PC-9 (cell line): ENCODE data around the gene OR52N4. TPM values are rescaled to one million over a fixed set of nuclear protein-coding genes. Genes with fewer than 3 reads are reported as not detected.

Experiments used
- BruUV-seq: library from RNA; stranded (reverse); fragments of 400-500 nt; replicated peaks from 2 replicates; lab custom pipeline; 2021; lab: Mats Ljungman, UMichigan
- CTCF ChIA-PET: fragments of 300-600 bp; sonication (Branson Sonifier 250); formaldehyde crosslinking; loops from one replicate; lab custom pipeline; 2022; ENCODE audit warnings: antibody characterized with exemption; lab: Charles Lee
- POLR2A ChIA-PET: fragments of 300-600 bp; sonication (Branson Sonifier 250); formaldehyde crosslinking; loops from one replicate; lab custom pipeline; 2022; ENCODE audit warnings: antibody characterized with exemption; ENCODE audit not compliant: unreplicated experiment; lab: Charles Lee
- DNase-seq, 2 experiments: peaks; one replicate each; pipeline versions ENCODE4 v3.0.0 to v3.0.0-alpha.2; 2015 to 2022; ENCODE audit warnings: mixed read lengths in 1 of 2
- H2AFZ ChIP-seq: fragments of 200-600 bp; sonication (generic); 2 replicates; pipeline ENCODE4 v1.8.1; 2017; ENCODE audit warnings: antibody characterized with exemption
- H3F3A ChIP-seq: fragments of 200-600 bp; sonication (generic); 2 replicates; pipeline ENCODE4 v1.8.1; 2017; ENCODE audit warnings: antibody characterized with exemption, mild to moderate bottlenecking, low read depth; ENCODE audit not compliant: insufficient read depth
- H3K27ac ChIP-seq: fragments of 200-600 bp; sonication (generic); 2 replicates; pipeline ENCODE4 v1.6.1; 2016; ENCODE audit warnings: mixed run types
- H3K27me3 ChIP-seq: fragments of 200-600 bp; sonication (generic); 2 replicates; pipeline ENCODE4 v1.6.1; 2016; ENCODE audit warnings: low read depth, mixed run types; ENCODE audit not compliant: insufficient read depth
- H3K36me3 ChIP-seq: fragments of 200-600 bp; sonication (generic); 2 replicates; pipeline ENCODE4 v1.6.1; 2016; ENCODE audit warnings: low read depth, mixed run types
- H3K4me1 ChIP-seq: fragments of 200-600 bp; sonication (generic); replicated peaks from 2 replicates; pipeline ENCODE4 v1.6.1; 2016; ENCODE audit warnings: mixed run types; ENCODE audit not compliant: insufficient read depth
- H3K4me2 ChIP-seq: fragments of 200-600 bp; sonication (generic); 2 replicates; pipeline ENCODE4 v1.6.1; 2017; ENCODE audit warnings: mixed run types
- H3K4me3 ChIP-seq: fragments of 200-600 bp; sonication (generic); 2 replicates; pipeline ENCODE4 v1.6.1; 2016; ENCODE audit warnings: mixed run types
- H3K79me2 ChIP-seq: fragments of 200-600 bp; sonication (generic); 2 replicates; pipeline ENCODE4 v1.6.1; 2017; ENCODE audit warnings: low read depth, mixed run types
- H3K9me2 ChIP-seq: fragments of 200-600 bp; sonication (generic); 2 replicates; pipeline ENCODE4 v1.8.1; 2017; ENCODE audit warnings: mild to moderate bottlenecking; ENCODE audit not compliant: insufficient read depth
- H3K9me3 ChIP-seq: fragments of 200-600 bp; sonication (generic); 2 replicates; pipeline ENCODE4 v1.8.1; 2016; ENCODE audit warnings: low read depth; ENCODE audit not compliant: insufficient read depth
- H4K20me1 ChIP-seq: fragments of 200-600 bp; sonication (generic); 2 replicates; pipeline ENCODE4 v1.8.1; 2017; ENCODE audit not compliant: insufficient read depth
- CTCF ChIP-seq: fragments of 200-600 bp; sonication (generic); conservative IDR thresholded peaks from 2 replicates; pipeline ENCODE4 v1.6.1; 2017; ENCODE audit warnings: mixed run types, antibody characterized with exemption, mild to moderate bottlenecking, moderate library complexity
- EZH2 ChIP-seq: fragments of 200-600 bp; sonication (generic); IDR thresholded peaks from 2 replicates; pipeline ENCODE4 v1.8.0; 2017; ENCODE audit warnings: antibody characterized with exemption, low read depth
- intact Hi-C: fragments of 100-400 bp; cut with micrococcal nuclease; formaldehyde crosslinking; loops from one replicate; pipeline ENCODE4 v1.10.0; 2022; ENCODE audit not compliant: unreplicated experiment
- total RNA-seq: library from RNA; stranded (reverse); gene quantifications from 2 replicates; pipeline ENCODE4 v1.2.3, GENCODE V29; 2021

Gene OR52N4
- total RNA-seq, 1 experiment from 2014 or later = not detected

DNA sequence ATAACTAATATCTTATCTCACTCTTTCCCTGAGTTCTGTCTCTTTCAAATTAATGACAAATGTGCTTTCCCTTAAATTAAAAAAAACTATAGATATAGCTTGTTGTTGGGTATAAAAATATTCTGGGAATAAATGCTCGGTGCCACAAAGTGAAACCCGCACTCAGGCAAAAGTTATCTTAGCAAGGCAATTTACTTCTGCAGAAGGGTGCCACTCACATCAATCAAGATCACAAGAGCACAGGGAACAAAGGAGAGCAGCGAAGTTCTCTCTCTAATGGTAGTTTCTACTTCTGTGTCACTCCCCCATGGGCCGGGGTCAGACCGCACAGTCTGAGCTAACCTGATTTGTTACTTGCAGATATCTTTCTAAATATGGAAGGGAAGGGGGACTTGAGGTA is 49.9 kb downstream of the OR52N4 start:
- no peaks in the 10 kb centered on the region for H3K36me3 ChIP-seq
- no peaks in the 10 kb centered on the region for H3K27me3 ChIP-seq
- no peak overlapping the region for H3K27ac ChIP-seq
- H3K9me2 ChIP-seq = no peaks in the 10 kb centered on the region
- intact Hi-C loops = no loop called here
- BruUV-seq = no TSS peak
- ChIA-PET POLR2A (no interaction called here), CTCF (no interaction called here)
- no peak overlapping the region for H3K4me3 ChIP-seq
- no peaks in the 10 kb centered on the region for H3K9me3 ChIP-seq
- H3K79me2 ChIP-seq = no peaks in the 10 kb centered on the region
- no peak overlapping the region for H3K4me2 ChIP-seq
- DNase-seq = no peak
- TF ChIP-seq EZH2 (no peak), CTCF (no peak)
- no peaks in the 10 kb centered on the region for H3F3A ChIP-seq
- H2AFZ ChIP-seq = no peak overlapping the region
- H3K4me1 ChIP-seq = no peaks in the 10 kb centered on the region
- H4K20me1 ChIP-seq = no peaks in the 10 kb centered on the region

Other genes starting within 250 kb of the OR52N4 start
- not detected in 2 replicates for gene UBQLN3, start 244.3 kb upstream of the OR52N4 start, total RNA-seq
- 0.15 TPM in 1 of 2 replicates, not detected in the other for gene UBQLNL, start 237.5 kb upstream of the OR52N4 start, total RNA-seq
- not detected in 2 replicates for gene OR52H1, start 205.7 kb upstream of the OR52N4 start, total RNA-seq
- not detected in 2 replicates for gene OR52B6, start 173.4 kb upstream of the OR52N4 start, total RNA-seq
- 3.9 and 4.8 TPM in 2 replicates for gene TRIM6, start 157.6 kb upstream of the OR52N4 start, total RNA-seq
- gene TRIM34, start 129.2 kb upstream of the OR52N4 start, total RNA-seq = 3.8 and 7.5 TPM in 2 replicates
- gene TRIM5, start 69.2 kb upstream of the OR52N4 start, total RNA-seq = 19.1 and 20.5 TPM in 2 replicates
- gene TRIM22, start 64.5 kb upstream of the OR52N4 start, total RNA-seq = 0.81 and 1.9 TPM in 2 replicates
- gene OR56B1, start 17.8 kb upstream of the OR52N4 start, total RNA-seq = not detected in 2 replicates
- gene OR52N5, start 29.1 kb downstream of the OR52N4 start, total RNA-seq = not detected in 2 replicates
- gene OR52N1, start 37.0 kb downstream of the OR52N4 start, total RNA-seq = not detected in 2 replicates
- gene OR52N2, start 54.7 kb downstream of the OR52N4 start, total RNA-seq = not detected in 2 replicates
- not detected in 2 replicates for gene OR52E6, start 87.7 kb downstream of the OR52N4 start, total RNA-seq
- gene OR52E8, start 103.4 kb downstream of the OR52N4 start, total RNA-seq = not detected in 2 replicates
- gene OR52E4, start 126.4 kb downstream of the OR52N4 start, total RNA-seq = not detected in 2 replicates
- gene OR52E5, start 139.0 kb downstream of the OR52N4 start, total RNA-seq = not detected in 2 replicates
- gene OR56A3, start 188.0 kb downstream of the OR52N4 start, total RNA-seq = not detected in 2 replicates
- gene OR56A5, start 214.3 kb downstream of the OR52N4 start, total RNA-seq = not detected in 2 replicates
- not detected in 2 replicates for gene OR52L1, start 232.7 kb downstream of the OR52N4 start, total RNA-seq